B cell (primary cell): ENCODE results near the gene SNCB. TPM values are rescaled to one million over a fixed set of nuclear protein-coding genes. Genes with fewer than 3 reads are reported as not detected.

Experiments
- ATAC-seq: fragments of 200-7000 bp; cut with Tn5 transposase; one replicate; pipeline ENCODE4 v1.10.0; 2021; ENCODE audit warnings: low read depth, mild to moderate bottlenecking, moderate number of reproducible peaks, moderate library complexity
- CTCF ChIA-PET: fragments of 350-600 bp; sonication (Branson Sonifier 250); formaldehyde crosslinking; loops from one replicate; lab custom pipeline; 2021; ENCODE audit warnings: antibody characterized with exemption, inconsistent platforms; lab: Charles Lee
- POLR2A ChIA-PET: fragments of 350-600 bp; sonication (Branson Sonifier 250); formaldehyde crosslinking; loops from one replicate; lab custom pipeline; 2021; ENCODE audit warnings: antibody characterized with exemption; lab: Charles Lee
- DNase-seq: peaks from one replicate; pipeline ENCODE4 v3.0.0; 2013
- H2AFZ ChIP-seq: 2 replicates; pipeline ENCODE4 v1.6.1; 2012; ENCODE audit warnings: mild to moderate bottlenecking, low read depth, low read length; ENCODE audit not compliant: insufficient read depth, poor library complexity, severe bottlenecking
- H3K27ac ChIP-seq, 2 donors: 1 replicate in 1 of 2; 2 replicates in 1 of 2; pipeline ENCODE4 v1.5.1; 2012 to 2013; ENCODE audit warnings: low read length in 2 of 2, mild to moderate bottlenecking in 2 of 2, moderate library complexity in 1 of 2
- H3K27me3 ChIP-seq, 4 experiments: fragments of 200-600 bp in 1 of 4; sonication (generic) in 1 of 4; replicated peaks in 1 of 4; 1 replicate in 2 of 4; 2 replicates in 2 of 4; pipeline versions ENCODE4 v1.6.1 to v1.7.0; 2013 to 2016; ENCODE audit warnings: low read length in 3 of 4, mild to moderate bottlenecking in 2 of 4, mixed read lengths in 1 of 4, moderate library complexity in 1 of 4; ENCODE audit not compliant: insufficient read depth in 4 of 4, control insufficient read depth in 3 of 4; ENCODE audit errors: control extremely low read depth in 1 of 4
- H3K36me3 ChIP-seq, 2 experiments: replicated peaks in 1 of 2; 1 replicate in 1 of 2; 2 replicates in 1 of 2; pipeline versions ENCODE4 v1.6.1 to v1.7.1; 2013; ENCODE audit warnings: low read length in 1 of 2; ENCODE audit not compliant: insufficient read depth in 2 of 2, control insufficient read depth in 1 of 2; ENCODE audit errors: control extremely low read depth in 1 of 2, extremely low read depth in 1 of 2
- H3K4me1 ChIP-seq, 2 donors: fragments of 200-600 bp in 1 of 2; sonication (generic) in 1 of 2; 1 replicate in 1 of 2; 2 replicates in 1 of 2; pipeline versions ENCODE4 v1.5.1 to v1.6.1; 2013 to 2017; ENCODE audit warnings: low read length in 2 of 2; ENCODE audit not compliant: control insufficient read depth in 2 of 2, insufficient read depth in 2 of 2
- H3K4me2 ChIP-seq: replicated peaks from 2 replicates; pipeline ENCODE3; 2012; ENCODE audit warnings: mild to moderate bottlenecking, low read depth, low read length; ENCODE audit not compliant: poor library complexity, severe bottlenecking
- H3K4me3 ChIP-seq, 5 experiments: fragments of 200-600 bp in 1 of 5; sonication (generic) in 1 of 5; 1 replicate in 3 of 5; 2 replicates in 2 of 5; pipeline versions ENCODE4 v1.5.1 to v1.7.0; 2011 to 2016; ENCODE audit warnings: low read length in 4 of 5, mild to moderate bottlenecking in 4 of 5, low read depth in 2 of 5, control low read depth in 1 of 5, moderate library complexity in 1 of 5; ENCODE audit not compliant: insufficient read depth in 1 of 5; ENCODE audit errors: control extremely low read depth in 1 of 5, extremely low read depth in 1 of 5
- H3K79me2 ChIP-seq: fragments of 200-600 bp; sonication (generic); one replicate; pipeline ENCODE4 v1.6.0; 2016; ENCODE audit warnings: low read length; ENCODE audit not compliant: control insufficient read depth, insufficient read depth
- H3K9ac ChIP-seq: fragments of 200-600 bp; sonication (generic); 2 replicates; pipeline ENCODE4 v1.6.1; 2017; ENCODE audit warnings: mild to moderate bottlenecking, low read length, moderate library complexity
- H3K9me3 ChIP-seq, 3 donors: one replicate each; pipeline versions ENCODE4 v1.6.1 to v1.7.1; 2013; ENCODE audit warnings: low read length in 2 of 3; ENCODE audit not compliant: control insufficient read depth in 2 of 3, insufficient read depth in 1 of 3; ENCODE audit errors: control extremely low read depth in 1 of 3
- H4K20me1 ChIP-seq: 2 replicates; pipeline ENCODE4 v1.6.0; 2012; ENCODE audit warnings: mild to moderate bottlenecking, low read length; ENCODE audit not compliant: insufficient read depth, control insufficient read depth, poor library complexity, severe bottlenecking
- H3K27ac Mint-ChIP-seq: one replicate; pipeline ENCODE4 v1.8.0; 2021; ENCODE audit warnings: mixed read lengths
- H3K27me3 Mint-ChIP-seq: one replicate; pipeline ENCODE4 v1.8.0; 2021; ENCODE audit warnings: mixed read lengths
- H3K4me1 Mint-ChIP-seq: one replicate; pipeline ENCODE4 v1.8.0; 2021; ENCODE audit warnings: mixed read lengths
- H3K4me3 Mint-ChIP-seq: one replicate; pipeline ENCODE4 v1.8.0; 2021; ENCODE audit warnings: mixed read lengths
- H3K9me3 Mint-ChIP-seq: one replicate; pipeline ENCODE4 v1.8.0; 2022; ENCODE audit warnings: mixed read lengths; ENCODE audit not compliant: insufficient read depth
- CTCF ChIP-seq: fragments of 200-600 bp; IDR thresholded peaks from one replicate; pipeline ENCODE4 v1.8.0; 2022; ENCODE audit warnings: antibody characterized with exemption, mild to moderate bottlenecking
- EZH2 ChIP-seq: IDR thresholded peaks from 2 replicates; pipeline ENCODE4 v1.6.1; 2012; ENCODE audit warnings: borderline replicate concordance, low read depth, mild to moderate bottlenecking, moderate library complexity, low read length; ENCODE audit not compliant: insufficient read depth, poor library complexity, severe bottlenecking
- WGBS: methylation state at CpG from one replicate; pipeline ENCODE4 v1.1.5; 2013; ENCODE audit warnings: missing lambda C conversion rate; ENCODE audit not compliant: insufficient coverage; 5-methylcytosine and 5-hydroxymethylcytosine counted together
- intact Hi-C: fragments of 100-400 bp; cut with micrococcal nuclease; formaldehyde crosslinking; loops from one replicate; pipeline ENCODE4 v1.10.0; 2022
- polyA plus RNA-seq: library from polyadenylated mRNA; depleted of rRNA; stranded (reverse); fragments of >200 nt; gene quantifications from 2 replicates; pipeline ENCODE4 v1.2.3, GENCODE V29; 2012
- total RNA-seq, 2 donors: library from RNA; stranded (reverse); fragments of 120-200 nt in 1 of 2; gene quantifications; 1 replicate in 1 of 2; 2 replicates in 1 of 2; pipeline versions ENCODE4 v1.2.3 to v1.2.4, GENCODE V29; 2013 to 2022

The SNCB gene
- total and polyA plus RNA-seq, 2 donors (not counting 1 experiment from before 2014, with no cell fraction given) = 0.09 TPM; not detected in 1

- no peak for ATAC-seq
- H3K9ac ChIP-seq = no peak overlapping the region
- H3K27ac ChIP-seq = no peak overlapping the region
- Mint-ChIP-seq H3K4me1 (peaks cover 14% of the 10 kb centered on the region), H3K27me3 (peaks cover 63% of the 10 kb centered on the region), H3K27ac (no peak overlapping the region), H3K4me3 (no peak overlapping the region), H3K9me3 (no peaks in the 10 kb centered on the region)
- ChIA-PET POLR2A (no interaction called here), CTCF (no interaction called here)
- H3K36me3 ChIP-seq = no peaks in the 10 kb centered on the region
- H4K20me1 ChIP-seq = no peaks in the 10 kb centered on the region
- DNase-seq = no peak
- H3K4me1 ChIP-seq = peaks cover 20 to 21% of the 10 kb centered on the region in 2 donors
- H3K4me3 ChIP-seq = no peak overlapping the region
- H3K9me3 ChIP-seq = peaks cover 0 to 16% (median 0%) of the 10 kb centered on the region in 3 donors
- peaks cover 0 to 58% (median 27%) of the 10 kb centered on the region in 4 experiments for H3K27me3 ChIP-seq
- intact Hi-C loops = no loop called here
- no peak overlapping the region for H2AFZ ChIP-seq
- H3K79me2 ChIP-seq = no peaks in the 10 kb centered on the region
- no peak overlapping the region for H3K4me2 ChIP-seq
- TF ChIP-seq CTCF = no peak
- TF ChIP-seq EZH2 = no peak
- WGBS = 72% methylated on average over 3 of the region's 8 CpGs
Measured at GRCh38 chr5:176614805-176615478, 15.4 kb downstream of the SNCB start.

DNA sequence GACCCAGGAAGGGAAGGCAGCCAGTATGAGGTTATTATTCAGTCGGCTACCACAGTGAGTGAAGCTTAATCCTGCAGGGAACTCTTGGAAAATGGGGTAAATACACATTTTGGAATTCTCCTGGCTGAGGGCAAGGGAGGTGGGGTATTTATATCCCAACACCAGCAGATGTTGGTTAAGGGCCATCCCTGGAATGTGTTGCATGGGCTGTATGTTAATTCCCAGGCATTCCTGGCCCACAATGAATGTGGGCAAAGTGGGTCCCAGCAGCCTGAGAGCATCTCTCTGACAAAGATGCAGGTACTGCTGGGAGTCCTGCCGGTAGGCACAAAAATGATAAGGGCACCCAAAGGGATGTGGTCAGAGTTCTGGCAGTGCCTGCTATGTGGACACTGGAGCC lies 17.5 kb downstream of the SNCB start:
- TF ChIP-seq EZH2 = no peak
- TF ChIP-seq CTCF = no peak
- peaks cover 4 to 9% of the 10 kb centered on the region in 2 donors for H3K4me1 ChIP-seq
- H3K27me3 ChIP-seq = peaks cover 0 to 37% (median 13%) of the 10 kb centered on the region in 4 experiments
- no peaks in the 10 kb centered on the region for H4K20me1 ChIP-seq
- H3K4me1 Mint-ChIP-seq = peaks cover 10% of the 10 kb centered on the region
- 75% methylated on average over 2 of the region's 2 CpGs for WGBS
- ATAC-seq = no peak
- no peak overlapping the region for H3K9ac ChIP-seq
- H3K4me3 ChIP-seq = no peak overlapping the region
- no peak overlapping the region for H3K4me2 ChIP-seq
- H3K27ac ChIP-seq = no peak overlapping the region
- DNase-seq = no peak
- H3K27ac Mint-ChIP-seq = no peak overlapping the region
- intact Hi-C loops = no loop called here
- H2AFZ ChIP-seq = no peak overlapping the region
- H3K9me3 Mint-ChIP-seq = no peaks in the 10 kb centered on the region
- POLR2A ChIA-PET = interaction anchor here (1.1 kb wide), 1 partner anchor 76 kb away, joined by 3 read pairs; no protein-coding TSS in a partner anchor
- CTCF ChIA-PET = no interaction called here
- no peaks in the 10 kb centered on the region for H3K79me2 ChIP-seq
- H3K9me3 ChIP-seq = no peaks in the 10 kb centered on the region
- H3K27me3 Mint-ChIP-seq = peaks cover 52% of the 10 kb centered on the region
- H3K4me3 Mint-ChIP-seq = no peak overlapping the region
- no peaks in the 10 kb centered on the region for H3K36me3 ChIP-seq
